IPS-11a (cell line): ENCODE measurements around the gene IZUMO4.
"Not testable (repeated sequence)": the region's sequence is repeated elsewhere in the genome, so short reads cannot be mapped to it uniquely, and the experiment has no call there.

Experiments
- H3K4me3 ChIP-seq: one replicate; pipeline ENCODE4 v1.5.1; 2013; ENCODE audit warnings: low read depth, low read length, control low read depth

Gene IZUMO4

DNA sequence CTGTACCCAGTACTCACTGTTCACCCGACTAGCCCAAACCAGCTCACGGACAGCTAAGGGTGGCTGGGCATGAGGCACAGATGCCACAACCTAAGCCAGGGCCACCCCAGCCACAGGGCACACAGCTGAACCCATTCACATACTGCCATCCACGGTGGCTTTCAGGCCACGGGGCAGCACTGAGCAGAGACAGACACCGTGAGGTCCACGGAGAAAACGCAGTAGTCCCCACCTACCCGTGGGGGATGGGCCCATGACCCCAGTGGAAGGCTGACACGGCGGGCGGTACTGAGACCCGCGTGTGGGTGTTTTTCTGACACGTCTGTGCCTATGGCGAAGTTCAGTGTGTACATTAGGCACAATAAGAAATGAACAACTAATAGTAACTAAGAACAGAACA is 25.5 kb downstream of the IZUMO4 start:
- no peak overlapping the region for H3K4me3 ChIP-seq

DNA sequence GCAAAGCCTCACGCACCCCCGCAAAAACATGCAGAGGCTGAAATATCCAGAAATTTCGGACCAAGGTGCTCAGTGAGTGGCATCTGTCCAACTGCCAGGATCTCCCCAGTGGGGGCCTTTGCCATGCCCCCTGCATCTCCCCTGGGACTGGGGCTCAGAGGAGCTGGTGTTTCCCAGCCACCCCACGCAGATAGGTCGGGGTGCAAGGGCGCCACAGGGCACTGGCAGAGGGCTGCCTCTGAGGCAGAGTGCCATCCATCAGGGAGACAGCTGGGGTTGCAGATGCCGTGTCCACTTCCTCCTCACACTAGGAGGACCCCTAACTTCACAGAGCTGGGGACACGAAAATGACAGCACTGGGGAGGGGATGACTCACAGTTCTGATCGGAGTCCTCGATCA is 26.3 kb downstream of the IZUMO4 start:
- H3K4me3 ChIP-seq: no peak overlapping the region

DNA sequence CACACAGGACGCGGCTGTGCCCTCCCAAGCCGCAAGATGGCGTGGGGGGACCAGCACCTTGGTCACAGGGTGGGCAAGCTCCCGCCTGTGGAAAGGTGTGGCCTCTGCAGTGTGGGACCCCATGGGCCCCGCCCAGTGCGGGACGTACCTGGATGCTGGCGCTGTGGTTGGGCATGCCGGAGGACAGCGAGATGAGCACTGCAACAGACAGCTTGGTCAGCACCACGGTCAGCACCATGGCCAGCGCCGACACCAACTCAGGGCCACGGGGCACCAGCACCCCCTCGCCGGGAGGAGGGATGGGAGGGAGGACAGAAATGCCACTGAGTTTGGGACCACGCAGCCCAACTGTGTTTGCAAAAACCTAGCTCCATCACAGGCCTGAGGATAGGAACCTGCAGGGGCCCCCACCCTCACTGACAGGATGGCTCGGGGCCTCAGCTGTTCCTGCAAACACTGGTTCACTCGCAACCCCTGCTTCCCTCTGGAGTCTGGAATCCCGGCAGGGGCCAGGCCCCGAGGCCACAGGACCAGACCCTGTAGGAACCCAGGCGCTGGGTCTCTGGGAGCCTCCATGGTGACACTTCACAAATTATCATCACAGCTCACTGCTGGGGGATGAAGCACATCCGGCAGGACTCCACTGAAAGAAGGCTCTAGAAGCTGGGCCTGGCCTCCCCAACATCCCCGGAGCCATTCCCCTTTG is 27.1 kb downstream of the IZUMO4 start:
- H3K4me3 ChIP-seq: no peak overlapping the region

GRCh38 chr19:2126879-2127518 is 30.3 kb downstream of the IZUMO4 start:
- no peak overlapping the region for H3K4me3 ChIP-seq

- no peak overlapping the region for H3K4me3 ChIP-seq
These were observed 31.0 kb downstream of the IZUMO4 start for GRCh38 chr19:2127758-2128157.

- not testable (repeated sequence) for H3K4me3 ChIP-seq
These were observed 31.5 kb downstream of the IZUMO4 start for GRCh38 chr19:2128252-2128651.

GRCh38 chr19:2129022-2129421 is 32.3 kb downstream of the IZUMO4 start:
- no peak overlapping the region for H3K4me3 ChIP-seq

DNA sequence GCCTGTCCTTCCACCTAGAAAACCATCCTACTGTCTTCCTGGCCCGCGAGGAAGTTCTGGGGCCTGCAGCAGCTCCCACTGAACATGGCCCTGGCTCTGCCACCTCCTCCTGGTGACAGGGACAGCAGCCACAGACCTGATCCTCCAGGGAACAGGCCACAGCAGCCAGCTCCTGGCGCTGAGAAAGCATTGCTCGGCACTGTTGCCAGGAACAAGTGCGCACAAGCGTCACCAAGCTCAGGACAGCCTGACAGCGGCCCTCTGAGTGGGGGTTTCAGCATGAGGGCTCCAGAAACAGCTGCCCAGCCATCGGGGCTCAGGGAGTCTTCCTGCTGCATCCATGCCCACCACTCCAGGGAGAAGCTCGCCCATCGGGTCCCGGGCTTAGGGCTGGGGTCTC is 32.8 kb downstream of the IZUMO4 start:
- no peak overlapping the region for H3K4me3 ChIP-seq

- H3K4me3 ChIP-seq: no peak overlapping the region
These were observed 33.4 kb downstream of the IZUMO4 start for GRCh38 chr19:2129892-2130770.

- not testable (repeated sequence) for H3K4me3 ChIP-seq
These were observed 34.6 kb downstream of the IZUMO4 start for GRCh38 chr19:2131012-2131975.

DNA sequence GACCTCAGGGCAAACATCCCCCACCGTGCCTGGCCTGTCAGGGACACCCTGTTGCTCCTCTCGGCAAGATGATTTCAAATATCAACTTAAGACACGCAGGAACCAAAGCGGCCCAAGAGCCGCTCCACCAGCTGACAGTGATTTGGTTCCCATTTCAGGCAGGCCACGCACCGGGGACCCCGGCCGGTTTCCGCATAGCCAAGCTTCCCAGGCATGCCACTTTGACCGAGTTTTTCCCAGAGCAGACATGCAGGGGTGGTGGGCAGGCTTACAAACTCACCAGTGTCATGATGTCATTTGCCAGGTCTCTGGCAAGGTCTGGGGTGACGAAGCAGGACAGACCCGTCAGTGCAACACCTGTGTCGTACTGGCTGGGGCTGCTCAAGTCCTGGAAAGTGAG is 35.5 kb downstream of the IZUMO4 start:
- no peak overlapping the region for H3K4me3 ChIP-seq

DNA sequence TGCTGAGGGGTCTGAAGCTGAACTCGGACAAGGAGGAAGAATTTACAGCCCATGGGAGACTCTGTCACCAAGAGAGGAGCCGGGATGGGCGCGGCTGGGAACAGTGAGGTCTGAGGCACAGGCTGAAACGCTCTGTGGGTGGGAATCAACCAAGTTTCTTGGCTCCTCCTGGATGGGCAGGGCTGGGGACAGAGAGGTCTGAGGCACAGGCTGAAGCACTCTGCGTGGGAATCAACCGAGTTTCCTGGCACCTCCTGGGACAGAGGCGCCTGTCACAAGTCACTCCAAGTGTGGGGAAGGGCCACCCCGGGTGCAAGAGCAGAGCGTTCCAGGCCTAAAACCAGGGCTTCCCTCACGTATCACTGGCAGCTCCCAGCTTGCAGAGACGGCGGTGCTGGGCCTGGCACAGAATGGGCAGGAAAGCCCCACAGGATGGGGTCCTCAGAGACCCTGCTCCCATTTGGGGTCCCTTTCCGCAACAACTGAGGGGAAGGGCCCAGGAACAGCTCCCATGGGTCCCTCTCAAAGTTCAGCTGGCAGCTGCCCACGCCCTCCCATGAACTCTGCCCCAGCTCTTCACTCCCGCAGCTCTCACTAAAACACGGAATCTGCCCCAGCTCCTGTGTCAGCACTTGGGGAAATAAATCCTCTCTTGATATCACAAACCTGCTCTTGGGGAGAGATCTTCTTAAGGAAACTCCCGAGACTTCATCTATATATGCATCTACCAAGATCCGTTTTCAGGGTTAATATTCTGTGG is 36.2 kb downstream of the IZUMO4 start:
- no peak overlapping the region for H3K4me3 ChIP-seq

DNA sequence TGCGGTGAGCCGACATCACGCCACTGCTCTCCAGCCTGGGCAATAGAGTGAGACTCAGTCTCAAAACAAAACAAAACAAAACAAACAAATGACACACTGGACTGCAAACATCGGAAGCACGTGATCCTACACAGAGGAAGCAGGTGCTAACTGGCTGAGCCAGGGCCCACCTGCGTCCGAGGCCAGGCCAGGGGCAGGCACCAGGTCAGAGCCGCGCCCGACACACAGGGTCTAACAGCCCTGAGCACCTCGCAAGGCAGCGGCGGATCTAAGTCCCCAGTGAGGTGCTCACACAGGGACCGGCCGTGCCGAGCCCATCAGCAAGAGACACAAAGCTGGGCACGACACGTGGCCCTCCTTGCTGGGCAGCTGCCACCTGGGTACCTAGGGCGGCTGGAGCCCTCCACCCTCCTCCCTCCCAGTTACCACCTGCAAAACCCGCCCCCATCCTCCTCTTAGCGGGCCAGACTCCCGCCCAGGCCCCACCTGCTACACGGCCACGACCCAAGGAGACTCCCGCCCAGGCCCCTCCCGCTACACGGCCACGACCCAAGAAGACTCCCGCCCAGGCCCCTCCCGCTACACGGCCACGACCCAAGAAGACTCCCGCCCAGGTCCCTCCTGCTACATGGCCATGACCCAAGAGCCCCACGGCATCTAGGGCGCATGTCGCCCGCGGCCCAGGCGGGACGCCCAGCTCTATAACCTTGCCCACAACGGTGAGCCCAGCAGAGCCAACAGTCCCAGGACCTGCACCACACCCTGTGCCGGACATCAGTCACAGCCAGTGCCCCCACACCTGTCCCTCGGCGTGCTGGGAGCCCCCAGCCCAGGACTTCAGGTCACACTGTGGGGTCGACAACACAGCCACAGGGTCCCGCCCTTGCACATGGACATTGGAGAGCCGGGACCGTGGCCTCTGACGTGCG is 39.0 kb downstream of the IZUMO4 start:
- no peak overlapping the region for H3K4me3 ChIP-seq

DNA sequence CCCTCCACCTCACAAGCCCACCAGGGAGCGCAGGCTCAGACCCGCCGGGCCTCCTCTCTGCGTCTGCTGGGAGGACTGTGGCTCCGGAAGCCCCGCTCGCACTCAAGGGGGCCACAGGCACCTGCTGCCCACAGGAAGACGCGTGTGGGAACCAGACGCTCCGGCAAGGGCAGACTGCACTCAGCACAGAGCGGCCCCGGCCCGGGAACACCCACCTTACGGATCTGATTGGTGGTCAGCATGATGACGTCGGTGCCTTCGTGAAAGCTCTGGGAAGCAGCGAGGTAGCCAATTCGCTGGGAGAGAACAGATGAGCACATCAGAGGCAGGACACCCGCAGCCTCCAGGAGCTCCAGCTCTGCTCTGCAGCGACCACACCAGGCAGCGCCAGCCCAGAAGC is 40.1 kb downstream of the IZUMO4 start:
- no peak overlapping the region for H3K4me3 ChIP-seq

DNA sequence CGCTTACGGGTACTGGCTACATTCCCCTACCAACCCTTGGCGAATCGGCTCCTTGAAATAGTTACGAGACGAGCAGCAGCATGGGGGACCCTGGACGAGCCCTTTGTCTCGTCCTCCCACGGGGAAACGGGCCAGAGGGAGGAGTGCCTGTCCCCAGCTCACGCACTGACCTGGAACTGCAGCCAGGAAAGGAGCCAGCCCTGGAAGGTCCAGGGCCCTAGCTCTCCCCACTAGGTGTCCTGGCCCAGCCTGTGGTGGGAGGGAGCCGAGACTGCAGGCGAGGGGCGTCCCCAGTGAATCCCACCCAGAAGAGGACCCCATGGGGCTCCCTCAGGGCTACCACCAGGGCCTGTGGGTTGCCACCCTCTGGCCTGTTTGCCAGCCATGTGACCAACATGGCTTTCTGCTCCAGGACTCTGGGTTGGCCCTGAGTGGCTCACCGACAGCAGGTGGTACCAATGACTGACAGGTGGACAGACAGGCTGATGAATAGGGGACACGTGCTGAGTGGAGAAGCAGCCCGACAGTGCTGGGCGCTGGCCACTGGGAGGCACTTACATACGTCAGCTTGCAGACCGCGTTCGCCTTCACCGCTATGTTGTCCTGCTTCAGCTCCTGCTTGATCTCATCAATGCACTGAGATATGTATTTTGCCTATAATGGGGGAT is 41.5 kb downstream of the IZUMO4 start:
- no peak overlapping the region for H3K4me3 ChIP-seq

DNA sequence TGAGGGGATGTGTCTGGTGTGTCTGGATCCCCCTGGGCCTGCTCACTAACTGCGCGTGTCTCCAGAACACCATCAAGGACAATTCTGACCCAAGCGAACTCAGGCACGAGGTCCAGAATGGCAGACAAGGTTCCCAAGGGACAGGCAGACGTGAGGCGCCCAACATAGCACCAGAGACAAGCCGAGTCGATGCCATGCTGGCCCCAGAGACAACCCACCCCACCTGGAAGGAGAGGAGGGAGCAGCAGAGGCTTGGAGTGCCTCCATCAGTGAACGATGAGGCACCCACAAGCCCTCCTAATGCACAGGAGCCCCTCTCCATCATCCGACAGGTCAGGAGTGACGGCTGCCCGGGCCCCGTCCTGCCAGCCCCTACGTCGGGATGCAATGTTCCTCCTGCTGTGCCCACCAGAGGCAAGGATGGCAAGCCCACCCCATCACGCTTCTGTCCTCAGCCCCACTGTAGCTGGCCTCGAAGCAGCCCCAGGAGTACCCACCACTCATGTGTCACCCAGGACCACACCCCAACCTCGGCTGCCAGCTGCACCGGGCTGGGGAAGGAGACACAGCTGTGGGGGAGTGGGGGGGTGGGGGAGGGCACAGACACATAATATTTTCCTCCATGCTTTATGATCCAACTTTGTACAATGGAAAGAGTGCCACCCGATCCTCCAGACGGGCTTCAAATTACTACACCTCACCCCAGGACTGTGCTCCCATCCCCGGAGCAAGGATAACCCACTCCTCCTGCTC is 42.8 kb downstream of the IZUMO4 start:
- no peak overlapping the region for H3K4me3 ChIP-seq

DNA sequence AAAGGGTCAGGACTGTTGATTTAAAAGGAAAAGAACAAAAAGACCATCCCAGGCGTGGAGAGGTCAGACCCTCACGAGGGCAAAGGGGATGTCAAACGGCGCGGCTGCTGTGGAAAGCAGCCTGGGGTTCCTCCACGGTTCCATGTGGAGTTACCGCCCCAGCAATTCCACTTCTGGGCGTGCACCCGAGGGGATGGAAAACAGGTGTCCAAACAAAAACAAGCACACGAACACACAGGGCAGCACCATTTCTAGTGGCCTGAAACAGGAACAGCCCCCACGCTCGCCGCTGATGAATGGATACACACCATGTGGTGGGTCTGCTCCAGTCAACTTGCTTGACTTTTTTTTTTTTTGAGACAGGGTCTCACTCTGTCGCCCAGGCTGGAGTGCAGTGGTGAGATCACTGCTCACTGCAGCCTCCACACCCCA is 43.4 kb downstream of the IZUMO4 start:
- H3K4me3 ChIP-seq: no peak overlapping the region
